Panc1 (cell line): ENCODE measurements around the gene BHLHA15. TPM values are rescaled to one million over a fixed set of nuclear protein-coding genes. Genes with fewer than 3 reads are reported as not detected.

ENCODE experiments used
- ATAC-seq: fragments of 200-7000 bp; cut with Tn5 transposase; 2 replicates; pipeline ENCODE4 v1.9.1; 2020; ENCODE audit warnings: mild to moderate bottlenecking, moderate library complexity
- BruUV-seq: library from RNA; stranded (reverse); fragments of 400-500 nt; replicated peaks from 2 replicates; lab custom pipeline; 2021; lab: Mats Ljungman, UMichigan
- CTCF ChIA-PET: fragments of 300-600 bp; sonication (Branson Sonifier 250); formaldehyde crosslinking; loops from one replicate; lab custom pipeline; 2022; ENCODE audit warnings: antibody characterized with exemption; lab: Charles Lee
- POLR2A ChIA-PET: fragments of 300-600 bp; sonication (Branson Sonifier 250); formaldehyde crosslinking; loops from one replicate; lab custom pipeline; 2022; ENCODE audit warnings: antibody characterized with exemption; lab: Charles Lee
- DNase-seq: peaks from one replicate; pipeline ENCODE4 v3.0.0-alpha.2; 2010; ENCODE audit warnings: low read depth, low spot score
- H3K27ac ChIP-seq: 2 replicates; pipeline ENCODE4 v1.5.1; 2011; ENCODE audit warnings: mild to moderate bottlenecking, low read length, inconsistent platforms
- H3K27me3 ChIP-seq: fragments of 200-500 bp; sonication (Bioruptor generic); 2 replicates; pipeline ENCODE4 v1.6.0; 2014; ENCODE audit warnings: low read length, inconsistent platforms; ENCODE audit not compliant: control insufficient read depth, insufficient read depth
- H3K36me3 ChIP-seq: fragments of 200-500 bp; sonication (Bioruptor generic); 2 replicates; pipeline ENCODE4 v1.5.1; 2014; ENCODE audit warnings: inconsistent platforms, mild to moderate bottlenecking, low read length, moderate library complexity; ENCODE audit not compliant: control insufficient read depth, insufficient read depth
- H3K4me1 ChIP-seq: 2 replicates; pipeline ENCODE4 v1.5.1; 2011; ENCODE audit warnings: inconsistent platforms, mild to moderate bottlenecking, low read length, moderate library complexity; ENCODE audit not compliant: control insufficient read depth, insufficient read depth
- H3K4me3 ChIP-seq, 2 experiments: 2 replicates each; pipeline ENCODE4 v1.5.1; 2011 to 2012; ENCODE audit warnings: low read depth in 2 of 2, low read length in 2 of 2, mild to moderate bottlenecking in 2 of 2, inconsistent platforms in 1 of 2, moderate library complexity in 1 of 2
- H3K9me3 ChIP-seq: fragments of 200-500 bp; sonication (Bioruptor generic); 2 replicates; pipeline ENCODE4 v1.5.1; 2014; ENCODE audit warnings: low read depth, mild to moderate bottlenecking, inconsistent platforms, low read length, moderate library complexity; ENCODE audit not compliant: control insufficient read depth, insufficient read depth
- CTCF ChIP-seq: fragments of 450-650 bp; IDR thresholded peaks from 2 replicates; pipeline ENCODE4 v1.5.1; 2017; ENCODE audit warnings: mild to moderate bottlenecking
- POLR2AphosphoS5 ChIP-seq: IDR thresholded peaks from 2 replicates; pipeline ENCODE4 v1.6.1; 2012; ENCODE audit warnings: mild to moderate bottlenecking, low read depth, low read length, moderate library complexity
- REST ChIP-seq, 2 experiments: IDR thresholded peaks; 2 replicates each; pipeline ENCODE4 v1.6.1; 2011 to 2012; ENCODE audit warnings: low read depth in 2 of 2, control low read depth in 1 of 2, low read length in 1 of 2, mild to moderate bottlenecking in 1 of 2, moderate library complexity in 1 of 2; ENCODE audit not compliant: insufficient read depth in 1 of 2
- SIN3A ChIP-seq: IDR thresholded peaks from 2 replicates; pipeline ENCODE4 v1.6.1; 2012; ENCODE audit warnings: low read depth, mild to moderate bottlenecking, low read length, moderate library complexity, borderline replicate concordance; ENCODE audit not compliant: insufficient read depth
- TCF7L2 ChIP-seq: IDR thresholded peaks from 2 replicates; pipeline ENCODE4 v1.6.1; 2011; ENCODE audit warnings: mild to moderate bottlenecking, low read depth, low read length, inconsistent platforms
- in situ Hi-C: cut with HindIII; loops from 2 replicates; pipeline ENCODE4 v1.10.0; 2016; ENCODE audit warnings: low sequenced_read_pairs, low pct_unique_long_range_greater_than_20kb
- intact Hi-C: fragments of 100-400 bp; cut with micrococcal nuclease; formaldehyde crosslinking; loops from one replicate; pipeline ENCODE4 v1.10.0; 2022; ENCODE audit not compliant: unreplicated experiment
- total RNA-seq: library from RNA; stranded (reverse); gene quantifications from one replicate; pipeline ENCODE4 v1.2.1, GENCODE V29; 2021; ENCODE audit not compliant: unreplicated experiment

Gene BHLHA15
- total RNA-seq, 1 experiment from 2014 or later: 0.26 TPM

- intact Hi-C loops: loop anchor here (10.0 kb wide), 1 partner anchor 211 kb away; no protein-coding TSS in a partner anchor
- no peaks in the 10 kb centered on the region for H3K36me3 ChIP-seq
- DNase-seq: no peak
- H3K27ac ChIP-seq: no peak overlapping the region
- no peaks in the 10 kb centered on the region for H3K4me1 ChIP-seq
- TF ChIP-seq CTCF: no peak
- H3K9me3 ChIP-seq: no peaks in the 10 kb centered on the region
- no TSS peak for BruUV-seq
- ATAC-seq: no peak
- ChIA-PET POLR2A (no interaction called here), CTCF (no interaction called here)
- H3K4me3 ChIP-seq: no peak overlapping the region
- in situ Hi-C loops: no loop called here
- H3K27me3 ChIP-seq: no peaks in the 10 kb centered on the region
Measured at GRCh38 chr7:98235901-98236300, 24.7 kb downstream of the BHLHA15 start.

GRCh38 chr7:98236355-98237185 lies 25.3 kb downstream of the BHLHA15 start:
- CTCF ChIA-PET: no interaction called here
- Histone ChIP-seq H3K9me3 (no peaks in the 10 kb centered on the region), H3K4me1 (no peaks in the 10 kb centered on the region), H3K36me3 (no peaks in the 10 kb centered on the region), H3K27me3 (no peaks in the 10 kb centered on the region), H3K4me3 (no peak overlapping the region), H3K27ac (no peak overlapping the region)
- BruUV-seq: no TSS peak
- POLR2A ChIA-PET: no interaction called here
- in situ Hi-C loops (no loop called here), intact Hi-C loops (loop anchor here (10.0 kb wide), 1 partner anchor 212 kb away; no protein-coding TSS in a partner anchor)
- DNase-seq: no peak
- no peak for ATAC-seq
- TF ChIP-seq REST (IDR thresholded peaks at IDR 0.05; ENCODE audit: insufficient read depth in 1 of 2, low read depth in 2 of 2, low read length in 1 of 2): no peak
- no peak for TF ChIP-seq CTCF
- TF ChIP-seq POLR2AphosphoS5: no peak
- no peak for TF ChIP-seq TCF7L2
- TF ChIP-seq SIN3A: no peak
